Activated gamma-delta T cell treated with anti-CD3 and anti-CD28 coated beads, Interleukin-2, amount 50 U/mL, for 16 hours (primary cell): ENCODE data around the gene KDM2B.

ENCODE experiments used
- DNase-seq: peaks from one replicate; pipeline ENCODE4 v3.0.0-alpha.2; 2020; ENCODE audit warnings: low read depth

The KDM2B gene

DNA sequence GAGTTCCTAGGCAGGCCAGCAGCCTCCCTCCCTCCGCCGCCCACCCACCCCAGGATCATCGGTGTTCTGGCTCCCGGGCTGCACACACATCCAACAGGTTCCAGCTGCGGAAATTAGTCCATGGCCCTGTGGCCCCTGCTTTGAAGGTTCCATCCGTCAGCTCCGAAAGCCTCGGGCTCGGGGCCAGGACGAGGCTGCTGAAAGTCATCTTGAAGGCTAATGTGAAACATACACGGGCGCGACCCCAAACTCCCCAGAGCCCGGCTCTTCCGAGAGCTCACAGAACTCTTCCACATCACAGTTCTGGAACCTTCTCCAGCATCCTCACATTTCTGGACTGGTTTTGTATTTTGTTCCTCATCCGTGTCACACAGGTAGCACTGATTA is 19.8 kb downstream of the KDM2B start:
- no peak for DNase-seq

DNA sequence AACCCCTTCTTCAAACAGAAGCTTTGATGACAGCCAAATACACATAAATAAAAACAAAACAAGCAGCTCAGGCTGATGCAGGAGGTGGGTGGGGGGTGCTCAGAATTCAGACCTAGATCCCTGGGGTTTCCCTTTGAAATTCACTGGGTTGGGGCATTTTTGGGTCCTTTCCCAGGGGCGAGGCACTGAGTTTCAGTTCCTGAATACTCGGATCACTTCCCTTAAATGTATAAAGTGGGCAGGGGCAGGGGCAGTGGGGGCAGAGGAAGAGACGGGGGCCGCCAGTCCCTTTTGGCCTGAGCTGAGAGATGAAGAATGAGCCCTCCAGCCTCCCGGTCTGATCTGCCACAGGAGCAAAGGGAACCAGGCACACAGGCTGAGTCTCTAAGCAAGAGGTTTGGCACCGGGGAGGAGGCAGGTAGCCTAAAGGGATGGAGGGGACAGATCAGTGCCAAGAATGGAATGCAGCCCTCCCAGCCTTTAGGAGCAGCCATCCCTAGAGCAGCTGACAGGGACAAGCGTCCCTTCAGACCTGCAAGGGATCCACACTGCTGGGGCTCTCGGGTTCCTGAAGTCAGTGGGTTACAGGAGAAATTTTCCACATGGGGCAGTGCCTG is 20.3 kb downstream of the KDM2B start:
- DNase-seq = no peak

DNA sequence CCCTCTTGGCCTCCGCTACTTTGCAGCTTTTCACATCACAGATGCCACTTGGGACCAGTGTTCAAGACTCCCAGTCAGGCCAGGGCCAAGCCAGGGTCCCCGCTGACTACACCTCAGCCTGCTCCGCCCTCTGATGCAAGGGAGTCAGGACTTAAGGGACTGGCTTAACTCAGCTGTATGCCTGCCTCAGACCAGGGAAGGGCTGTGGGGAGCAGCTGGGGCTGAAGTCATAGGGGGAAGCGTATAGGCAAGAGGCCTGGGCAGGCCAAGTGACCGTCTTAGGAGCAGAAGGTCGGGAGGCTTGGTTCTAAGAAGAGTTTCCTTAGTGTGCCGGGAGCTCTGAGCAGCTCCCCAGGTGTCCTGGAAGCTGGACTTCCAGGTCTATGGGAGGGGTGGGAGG is 21.9 kb downstream of the KDM2B start:
- DNase-seq = no peak

DNA sequence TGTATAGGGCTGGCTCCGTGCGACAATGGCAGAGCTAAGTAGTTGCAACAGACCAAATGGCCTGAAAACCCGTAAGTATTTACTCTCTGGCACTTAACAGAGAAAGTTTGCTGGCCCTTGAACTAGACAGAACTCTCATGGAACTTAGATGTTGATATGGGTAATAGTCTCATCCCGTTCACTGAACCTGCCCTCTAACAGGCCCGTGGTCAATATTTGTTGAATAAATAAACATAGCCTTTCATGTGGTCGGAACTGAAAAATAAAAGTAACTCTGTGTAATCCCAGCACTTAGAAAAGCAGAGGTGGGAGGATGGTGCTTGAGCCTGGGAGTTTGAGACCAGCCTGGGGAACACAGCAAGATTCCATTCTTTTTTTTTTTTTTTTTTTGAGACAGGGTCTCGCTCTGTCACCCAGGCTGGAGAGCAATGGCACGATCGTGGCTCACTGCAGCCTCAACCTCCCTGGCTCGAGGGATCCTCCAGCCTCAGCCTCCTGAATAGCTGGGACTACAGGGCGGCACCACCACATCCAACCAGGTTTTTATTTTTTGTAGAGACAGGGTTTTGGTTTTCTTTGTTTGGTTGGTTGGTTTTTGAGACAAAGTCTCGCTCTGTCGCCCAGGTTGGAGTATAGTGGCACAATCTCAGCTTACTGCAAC is 29.7 kb downstream of the KDM2B start:
- DNase-seq = no peak

DNA sequence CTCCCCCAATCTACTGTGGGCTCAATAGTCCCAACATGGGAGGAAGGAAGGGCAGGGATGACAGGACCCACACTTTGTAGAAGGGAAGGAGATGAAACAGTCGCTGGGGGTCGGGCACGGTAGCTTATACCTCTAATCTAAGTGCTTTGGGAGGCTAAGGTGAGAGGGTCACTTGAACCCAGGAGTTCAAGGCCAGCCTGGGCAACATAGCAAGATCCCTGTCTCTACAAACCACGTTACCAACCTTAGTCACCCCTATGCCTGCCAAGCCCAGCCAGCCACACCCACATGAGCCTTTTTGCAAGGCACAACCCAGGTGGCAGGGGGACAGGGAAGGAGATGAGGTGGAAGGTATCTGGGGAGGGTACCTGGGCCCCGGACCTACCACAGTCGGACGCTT is 31.7 kb downstream of the KDM2B start:
- no peak for DNase-seq

DNA sequence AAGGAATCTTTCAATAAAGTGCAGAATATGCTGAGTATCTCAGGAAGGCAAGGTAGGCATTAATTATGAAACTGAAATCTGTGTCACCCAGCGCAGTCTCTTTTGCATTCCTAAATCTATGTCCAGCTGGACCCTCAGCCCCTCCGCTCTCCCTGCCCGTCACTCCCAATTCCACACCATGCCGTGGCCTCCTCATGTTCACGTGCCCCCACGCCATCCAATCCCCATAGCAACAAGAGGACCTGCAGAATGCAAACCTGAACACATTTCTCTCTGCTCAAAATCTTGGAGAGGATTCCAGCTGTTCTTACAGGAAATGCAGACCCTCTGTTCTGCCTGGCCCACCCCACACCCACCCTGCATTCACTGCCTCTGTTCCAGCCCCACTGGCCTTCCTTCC is 35.3 kb downstream of the KDM2B start:
- no peak for DNase-seq

DNA sequence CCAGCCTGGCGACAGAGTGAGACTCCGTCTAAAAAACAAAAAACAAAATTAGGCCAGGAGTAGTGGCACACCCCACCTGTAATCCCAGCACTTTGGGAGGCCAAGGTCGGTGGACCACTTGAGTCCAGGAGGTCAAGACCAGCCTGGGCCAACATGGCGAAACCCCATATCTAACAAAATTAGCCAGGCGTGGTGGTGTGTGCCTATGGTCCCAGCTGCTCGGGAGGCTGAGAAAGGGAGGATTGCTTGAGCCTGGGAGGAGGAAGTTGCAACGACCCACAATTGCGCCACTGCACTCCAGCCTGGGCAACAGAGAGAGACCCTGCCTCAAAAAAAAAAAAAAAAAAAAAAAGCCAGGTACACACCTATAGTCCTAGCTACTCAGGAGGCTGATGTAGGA is 37.0 kb downstream of the KDM2B start:
- no peak for DNase-seq

DNA sequence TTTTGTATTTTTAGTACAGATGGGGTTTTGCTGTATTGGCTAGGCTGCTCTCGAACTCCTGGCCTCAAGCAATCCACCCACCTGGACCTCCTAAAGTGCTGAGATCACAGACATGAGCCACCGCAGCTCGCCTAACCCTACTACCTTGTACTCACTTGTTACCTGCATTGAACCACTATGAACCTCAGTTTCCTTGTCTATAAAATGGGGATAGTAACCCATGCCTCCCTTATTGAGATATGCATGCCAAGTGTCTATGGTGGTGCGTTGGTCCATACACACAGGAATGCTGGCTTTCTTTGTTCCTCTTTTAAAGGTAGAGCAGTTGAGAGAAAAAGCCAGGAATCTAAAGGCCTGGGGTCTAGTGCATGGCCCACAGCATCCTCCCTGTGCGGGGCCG is 40.9 kb downstream of the KDM2B start:
- DNase-seq = no peak

DNA sequence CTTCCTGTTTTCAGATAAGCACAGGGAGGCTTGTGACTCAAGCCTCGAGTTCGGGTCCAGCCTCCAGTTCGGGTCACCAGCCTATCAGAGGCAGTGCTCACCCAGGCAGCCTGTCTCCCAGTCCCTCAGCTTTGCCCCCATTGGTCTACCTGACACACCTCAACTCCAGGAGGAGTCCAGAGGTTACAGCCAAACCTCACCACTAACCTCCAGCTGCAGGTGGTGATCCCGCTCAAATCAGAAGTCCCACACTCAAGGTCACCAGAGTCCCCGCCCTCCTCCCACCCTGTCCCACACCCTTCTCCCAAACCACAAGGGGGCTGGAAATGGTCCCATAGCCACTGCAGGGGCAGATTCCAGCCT is 42.1 kb downstream of the KDM2B start:
- no peak for DNase-seq

DNA sequence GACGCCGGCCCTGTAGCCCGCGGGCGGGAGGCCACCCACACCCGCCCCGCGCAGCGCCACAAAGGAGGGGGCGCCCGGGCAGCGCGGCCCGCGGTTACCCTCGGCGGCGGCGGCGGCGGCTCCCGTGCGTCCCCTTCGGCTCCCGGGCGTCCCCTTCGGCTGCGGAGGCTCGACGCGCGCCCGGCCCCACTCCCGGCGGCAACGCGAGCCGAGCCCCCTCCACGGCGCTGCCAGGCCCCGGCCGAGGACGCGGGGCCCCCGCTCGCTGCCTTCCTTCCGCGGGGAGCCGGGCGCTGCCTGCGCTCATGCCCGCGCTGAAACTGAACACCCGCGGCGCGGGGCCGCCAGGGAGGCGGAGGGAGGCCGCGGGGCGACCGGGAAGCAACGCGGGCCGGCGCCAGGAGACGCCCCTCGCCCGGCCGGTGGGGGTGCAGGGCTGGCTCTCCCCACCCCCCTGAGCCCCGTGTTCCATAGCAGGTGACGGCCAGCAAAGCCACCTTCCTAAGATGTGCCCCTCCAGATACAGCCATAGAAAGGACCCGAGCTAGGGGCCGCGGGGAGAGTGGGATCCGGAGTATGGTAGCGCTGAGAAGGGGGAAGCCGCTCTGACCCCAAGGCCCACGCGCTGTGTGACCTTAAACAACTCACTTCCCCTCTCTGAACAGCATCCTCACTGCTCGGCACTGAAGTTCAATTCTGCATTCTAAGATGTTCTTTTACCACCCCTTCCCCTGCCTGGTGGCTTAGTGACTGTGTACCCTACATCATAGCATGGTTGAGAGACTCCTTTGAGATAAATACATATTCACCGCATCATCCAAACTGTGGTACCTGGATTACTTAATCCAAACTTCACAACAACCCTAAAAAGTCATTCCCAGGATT is 42.8 kb downstream of the KDM2B start:
- no peak for DNase-seq

DNA sequence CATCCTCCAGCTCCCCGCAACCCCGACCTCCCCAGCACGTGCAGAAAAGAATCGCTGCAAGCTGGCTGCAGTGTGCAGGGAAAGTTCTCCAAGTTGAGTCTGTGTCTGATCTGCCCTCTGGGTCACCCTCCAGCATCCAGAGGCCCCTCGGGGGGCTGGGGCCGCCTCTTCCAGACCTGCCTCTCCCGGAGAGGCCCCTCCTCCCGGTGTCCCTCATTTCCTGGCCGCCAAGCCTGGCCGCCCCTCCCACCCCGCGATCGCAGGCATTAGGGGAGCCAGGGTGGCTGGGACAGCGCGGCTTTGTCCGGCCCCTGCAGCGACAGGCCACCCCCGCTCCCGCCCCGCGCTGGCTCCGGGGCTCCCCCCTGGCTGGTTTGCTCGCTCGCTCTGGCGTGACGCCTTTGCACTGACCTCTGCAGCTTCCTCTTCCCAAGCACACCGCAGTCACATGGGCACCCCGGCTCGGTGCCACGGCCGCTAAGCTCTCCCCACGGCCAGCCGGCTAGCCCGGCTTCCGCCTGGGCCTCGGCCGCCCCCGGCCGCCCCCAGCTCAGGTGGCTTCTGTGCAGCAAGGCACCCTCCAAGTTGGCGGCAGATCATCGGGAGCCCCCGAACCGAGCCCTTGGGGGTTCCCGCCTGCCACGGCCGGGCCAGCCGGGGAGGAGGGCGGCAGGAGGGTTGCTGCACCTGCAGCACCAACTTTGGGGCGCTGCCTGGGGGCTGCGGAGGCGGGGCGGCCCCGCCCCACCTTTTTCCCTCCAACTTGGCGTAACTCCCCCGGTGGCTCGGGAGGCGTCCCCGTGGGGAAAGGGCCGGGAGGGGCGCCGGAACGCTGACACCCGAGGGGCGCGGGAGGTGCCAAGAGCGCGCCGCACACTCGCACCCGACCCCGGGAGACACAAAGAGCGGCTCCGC is 43.7 kb downstream of the KDM2B start:
- DNase-seq = no peak

DNA sequence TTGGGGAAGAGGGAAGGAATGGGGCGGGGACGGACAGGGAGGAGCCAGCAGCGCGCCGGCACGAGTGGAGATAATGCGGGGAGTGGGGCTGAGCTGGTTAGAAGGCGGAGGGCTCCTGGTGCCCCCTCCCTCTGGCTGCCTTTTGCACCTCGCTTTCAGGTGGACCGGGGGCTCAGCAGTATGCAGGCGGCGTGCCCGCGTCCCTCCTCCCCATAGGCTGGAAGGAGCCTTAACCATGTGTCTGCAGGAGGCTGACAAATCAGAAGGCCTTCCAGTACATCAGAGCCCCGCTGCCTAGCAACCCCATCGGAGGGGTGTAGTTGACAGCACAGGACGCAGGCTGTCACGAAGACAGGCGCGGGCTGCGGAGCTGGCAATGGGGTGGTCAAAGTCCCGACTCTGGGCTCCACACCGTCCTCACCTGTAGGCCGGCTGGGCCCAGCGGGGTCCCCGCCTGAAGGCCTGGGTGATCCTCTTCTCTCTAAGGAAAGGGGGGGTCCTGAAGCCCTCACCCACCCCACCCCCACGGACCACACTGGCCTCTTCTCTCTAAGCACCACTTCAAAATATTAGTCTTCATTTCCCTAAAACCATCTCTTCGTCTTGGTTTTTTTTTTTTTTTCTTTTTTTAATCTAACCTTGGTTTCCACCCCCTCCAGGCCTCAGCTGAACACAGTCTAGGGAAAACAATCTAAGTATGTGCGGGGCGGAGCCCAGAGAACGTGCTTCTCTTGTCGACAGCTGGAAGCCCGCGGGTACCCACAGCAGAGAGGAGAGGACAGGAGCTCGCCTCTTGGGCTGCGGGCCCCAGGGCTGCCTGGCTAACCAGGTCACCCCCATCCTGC is 44.5 kb downstream of the KDM2B start:
- peak; percentile 45 for DNase-seq

DNA sequence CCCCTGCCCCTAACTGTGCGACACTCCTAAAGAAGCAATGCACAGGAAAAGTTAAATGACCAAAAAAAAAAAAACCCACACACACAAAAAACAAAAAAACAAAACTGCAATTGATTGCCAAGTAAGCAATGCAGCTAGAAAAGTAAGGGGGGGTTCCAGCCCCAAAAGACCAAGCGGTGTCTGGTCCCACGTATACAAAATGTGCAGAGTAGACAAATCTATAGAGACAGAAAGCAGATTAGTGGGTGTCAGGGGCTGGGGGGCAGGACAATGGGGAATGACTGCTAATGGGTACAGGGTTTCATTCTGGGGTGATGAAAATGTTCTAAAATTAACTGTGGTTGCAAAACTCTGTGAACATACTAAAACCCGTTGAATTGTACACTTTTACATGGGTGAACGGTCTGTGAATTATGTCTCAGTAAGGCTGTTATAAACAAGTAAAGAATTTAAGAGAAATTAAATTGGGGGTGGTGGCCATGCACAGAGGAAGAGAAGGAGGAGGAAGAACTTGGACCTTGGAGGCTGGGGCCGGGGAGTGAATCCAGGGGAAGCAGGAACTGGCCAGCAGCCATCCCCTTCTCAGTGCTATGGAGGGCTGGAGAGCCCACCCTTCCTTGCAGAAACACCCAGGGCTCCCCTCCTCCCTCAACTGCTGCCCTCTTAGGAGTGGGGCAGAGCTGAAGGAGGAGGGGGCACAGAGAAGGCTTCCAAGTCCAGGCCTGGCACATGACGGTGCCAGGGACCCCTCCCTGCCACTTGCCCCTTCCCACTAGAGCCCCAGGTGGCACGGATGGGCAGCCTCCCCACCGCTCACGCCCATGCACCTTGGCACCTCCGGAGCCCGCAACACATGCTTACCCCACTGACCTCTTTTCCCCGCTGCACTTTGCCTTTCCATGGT is 45.4 kb downstream of the KDM2B start:
- no peak for DNase-seq

DNA sequence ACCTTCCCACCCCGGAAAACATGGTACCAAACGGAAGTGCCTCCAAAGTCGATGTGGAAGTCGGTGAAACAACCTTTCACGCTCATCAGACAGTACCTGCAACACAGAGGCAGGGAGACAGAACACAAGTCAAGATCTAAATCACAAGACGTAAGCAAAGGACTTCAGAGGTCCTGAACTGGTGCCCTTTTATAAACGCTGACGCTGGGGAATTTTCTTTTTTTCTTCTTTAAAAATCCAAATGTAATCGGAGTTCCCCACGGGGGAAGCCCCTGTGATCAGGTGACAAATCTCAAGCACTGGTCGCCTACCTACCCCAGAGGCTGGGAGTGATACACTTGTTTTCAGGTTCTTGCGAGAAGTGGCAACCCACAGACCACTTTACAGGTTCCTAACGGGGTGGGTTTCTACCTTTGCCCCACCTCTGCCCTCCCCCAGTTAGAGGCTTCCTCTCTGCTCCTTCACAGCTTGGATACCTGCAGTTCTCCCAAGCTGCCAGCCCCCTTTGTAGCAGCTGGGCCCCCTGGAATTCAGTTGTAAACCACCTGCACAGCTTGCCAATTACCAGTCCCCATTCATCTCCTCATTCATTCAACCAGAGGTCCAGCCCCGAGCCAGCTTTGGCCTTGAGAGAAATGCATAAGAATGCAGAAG is 46.2 kb downstream of the KDM2B start:
- peak; percentile 69 for DNase-seq

DNA sequence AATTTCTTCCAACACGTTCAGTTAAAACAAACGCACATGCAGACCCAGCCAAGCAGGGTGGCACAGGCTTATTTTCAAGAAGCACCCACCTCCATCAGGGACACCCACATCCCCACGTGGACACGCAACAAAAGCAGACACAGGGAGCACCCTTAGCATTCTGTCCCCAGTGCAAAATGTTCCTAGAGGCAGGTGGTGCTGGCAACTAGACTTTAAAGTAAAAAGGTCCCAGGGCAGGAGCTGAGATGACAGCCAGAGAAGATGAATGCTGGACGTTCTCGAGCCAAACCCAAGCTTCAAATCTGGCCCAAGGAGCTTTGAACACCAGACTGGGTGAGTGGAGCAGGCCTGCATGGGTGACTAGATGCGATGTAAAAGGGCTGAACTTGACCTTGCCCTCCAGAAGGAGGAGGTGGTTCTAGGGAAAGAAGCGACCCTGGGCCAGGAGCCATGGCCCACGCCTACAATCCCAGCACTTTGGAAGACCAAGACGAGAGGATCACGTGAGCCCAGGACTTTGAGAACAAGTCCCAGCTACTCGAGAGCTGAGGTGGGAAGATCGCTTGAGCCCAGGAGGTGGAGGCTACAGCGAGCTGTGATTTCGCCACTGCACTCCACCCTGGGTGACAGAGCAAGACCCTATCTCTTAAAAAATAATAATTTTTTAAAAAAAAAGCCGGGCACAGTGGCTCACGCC is 47.3 kb downstream of the KDM2B start:
- DNase-seq = no peak

DNA sequence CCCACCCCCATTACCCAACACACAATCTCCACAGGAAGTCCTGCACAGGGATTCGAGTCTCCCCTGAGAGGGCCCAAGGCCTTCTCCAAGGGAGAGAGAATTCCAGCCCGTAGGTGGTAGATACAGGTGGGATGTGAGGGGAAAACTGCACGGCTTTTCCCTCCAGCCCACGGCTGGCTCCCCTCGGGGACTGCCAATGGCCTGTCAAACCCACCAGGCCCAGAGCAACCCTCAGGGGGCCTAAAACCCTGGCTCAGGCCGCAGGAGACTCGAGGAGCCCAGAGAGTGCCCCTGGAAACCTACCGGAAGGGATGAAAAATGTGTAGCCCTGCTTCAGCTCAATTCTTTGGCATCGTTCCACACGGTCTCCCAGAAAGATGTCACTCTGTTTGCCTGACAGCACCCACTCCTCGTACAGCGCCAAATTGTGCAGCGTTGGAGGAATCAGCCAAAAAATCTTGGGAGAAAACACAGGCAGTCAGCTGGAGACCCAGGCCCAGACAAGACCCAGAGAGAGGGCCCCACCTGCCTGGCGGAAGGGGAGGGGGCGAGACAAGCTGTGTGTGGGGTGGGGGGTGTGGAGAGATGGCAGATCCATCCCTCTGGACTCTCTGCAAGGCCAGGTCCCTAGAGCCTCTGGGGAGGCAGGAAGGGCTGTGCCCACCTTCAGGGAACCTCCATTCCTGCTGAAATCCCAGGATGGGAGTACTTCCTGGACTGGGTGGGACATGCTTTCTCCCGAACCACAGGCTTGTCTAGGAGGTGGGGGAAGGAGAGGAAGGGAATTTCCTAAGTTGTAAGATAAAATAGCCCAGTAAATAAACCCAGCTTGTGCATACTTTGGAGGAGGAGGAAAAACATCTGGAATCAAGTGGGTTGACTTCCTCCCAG is 48.1 kb downstream of the KDM2B start:
- DNase-seq = no peak

DNA sequence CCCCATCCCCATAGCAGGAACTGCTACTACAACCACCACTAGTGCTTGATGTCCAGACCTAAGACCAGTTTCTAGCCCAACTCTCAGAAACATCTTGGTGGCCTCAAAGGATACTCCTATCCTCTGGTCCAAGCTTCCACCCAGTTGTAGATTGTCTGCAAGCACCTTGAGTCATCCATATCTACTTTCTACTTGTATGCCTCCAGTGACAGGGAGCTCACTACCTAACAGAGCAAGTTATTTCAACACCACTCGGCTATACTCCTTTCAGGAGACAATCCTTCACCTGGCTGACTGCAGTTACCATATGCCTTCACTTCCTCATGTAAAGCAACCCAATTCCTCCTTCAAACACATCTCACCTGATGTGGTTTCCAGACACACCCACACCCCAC is 49.5 kb downstream of the KDM2B start:
- DNase-seq = no peak
